ELF-1 (cell line): ENCODE measurements around the gene MACROH2A2.
"Not testable (repeated sequence)": the region's sequence is repeated elsewhere in the genome, so short reads cannot be mapped to it uniquely, and the experiment has no call there.

Experiments used
- DNase-seq: peaks from one replicate; pipeline ENCODE4 v3.0.0-alpha.2; 2016; ENCODE audit warnings: low read depth, low spot score

MACROH2A2 gene

DNA sequence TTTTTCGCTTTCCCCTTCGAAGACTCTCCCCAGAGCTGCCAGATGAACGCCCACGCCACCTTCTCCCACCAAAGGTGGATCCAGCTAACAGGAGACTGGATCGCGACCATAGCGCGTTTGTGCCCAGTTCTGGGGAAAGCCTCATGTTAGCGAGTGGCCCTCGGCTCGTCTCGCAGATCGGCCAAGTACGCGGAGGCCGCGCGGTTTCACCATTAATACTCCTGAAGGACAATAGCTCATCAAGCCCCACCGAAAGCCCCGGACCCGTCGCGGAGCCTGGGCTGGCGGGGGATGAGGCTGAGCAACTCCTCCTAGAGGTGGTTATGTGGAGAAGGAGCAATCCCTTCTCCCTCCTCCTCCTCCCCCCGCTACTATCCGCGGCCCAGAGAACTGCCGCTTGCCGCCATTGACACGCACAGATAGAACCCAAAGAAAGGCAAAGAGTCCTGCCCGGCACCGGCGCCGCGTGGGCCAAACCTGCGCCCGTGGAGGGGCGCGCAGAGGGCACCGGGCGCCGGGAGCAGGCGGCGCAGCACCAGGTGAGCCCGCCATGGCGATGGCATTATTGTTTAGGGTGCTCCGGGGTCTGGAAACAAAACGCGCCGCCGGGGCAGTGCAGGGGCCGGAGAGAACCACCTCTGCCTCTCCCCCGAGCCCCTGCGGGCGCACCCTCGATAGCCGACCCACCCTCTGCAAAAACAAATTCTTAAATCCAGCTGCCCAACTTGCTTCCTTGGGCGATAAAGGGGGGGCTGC lies at the start of gene MACROH2A2:
TSS of gene MACROH2A2 (plus strand) at position 385 of the 756 bp plus-strand sequence. CDS start 22,813 bp downstream, outside the sequence.
- DNase-seq: peak; percentile 90

DNA sequence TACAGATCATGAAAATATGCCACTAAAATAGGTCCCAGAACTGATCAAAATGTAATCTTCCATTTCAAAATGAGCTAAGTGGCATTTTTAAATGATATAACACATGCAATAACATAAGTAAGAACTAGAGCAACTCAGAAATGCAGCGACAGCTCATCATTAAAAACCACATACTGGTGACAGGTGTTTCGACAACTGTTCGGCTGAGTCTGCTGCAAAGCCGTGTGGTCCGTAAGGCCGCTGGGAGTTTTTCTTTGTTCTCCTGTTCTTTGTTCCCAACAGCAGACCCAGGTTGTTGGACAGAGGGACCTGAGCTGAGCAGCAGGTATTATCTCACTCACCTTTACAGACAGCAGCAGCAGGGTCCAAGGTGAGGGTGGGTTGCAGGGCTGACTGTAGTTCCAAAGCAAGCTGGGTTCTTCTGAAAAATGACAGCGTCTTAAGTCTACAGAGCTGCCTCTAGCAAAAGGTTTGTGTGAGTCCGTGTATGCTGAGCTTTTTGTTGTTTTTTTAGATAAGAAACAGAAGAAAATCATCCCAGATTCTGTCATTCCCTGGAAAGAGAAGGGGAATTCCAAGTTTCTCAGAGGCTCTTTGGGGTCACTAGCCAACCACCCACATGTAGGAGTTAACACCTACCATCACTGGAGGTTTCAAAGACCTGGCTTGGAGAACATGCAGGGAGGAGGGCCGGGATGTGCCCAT lies 45.4 kb upstream of the MACROH2A2 start:
- DNase-seq: no peak

DNA sequence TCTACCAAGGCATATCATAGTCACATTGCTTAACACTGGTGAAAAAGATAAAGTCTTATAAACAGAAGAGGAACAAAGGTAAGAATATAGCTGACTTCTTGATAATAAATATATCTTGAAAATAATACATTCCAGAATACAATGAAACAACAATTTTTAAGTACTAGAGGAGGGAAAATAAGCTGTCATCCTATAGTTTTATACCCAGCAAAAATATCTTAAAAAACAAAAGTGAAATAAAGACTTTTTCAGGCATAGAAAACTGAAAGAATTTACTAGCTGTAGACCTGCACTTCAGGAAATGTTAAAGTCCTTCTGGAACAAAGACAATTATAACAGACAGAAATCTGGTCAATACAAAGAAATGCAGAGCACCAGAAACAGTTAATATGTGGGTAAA lies 21.4 kb upstream of the MACROH2A2 start:
- no peak for DNase-seq

DNA sequence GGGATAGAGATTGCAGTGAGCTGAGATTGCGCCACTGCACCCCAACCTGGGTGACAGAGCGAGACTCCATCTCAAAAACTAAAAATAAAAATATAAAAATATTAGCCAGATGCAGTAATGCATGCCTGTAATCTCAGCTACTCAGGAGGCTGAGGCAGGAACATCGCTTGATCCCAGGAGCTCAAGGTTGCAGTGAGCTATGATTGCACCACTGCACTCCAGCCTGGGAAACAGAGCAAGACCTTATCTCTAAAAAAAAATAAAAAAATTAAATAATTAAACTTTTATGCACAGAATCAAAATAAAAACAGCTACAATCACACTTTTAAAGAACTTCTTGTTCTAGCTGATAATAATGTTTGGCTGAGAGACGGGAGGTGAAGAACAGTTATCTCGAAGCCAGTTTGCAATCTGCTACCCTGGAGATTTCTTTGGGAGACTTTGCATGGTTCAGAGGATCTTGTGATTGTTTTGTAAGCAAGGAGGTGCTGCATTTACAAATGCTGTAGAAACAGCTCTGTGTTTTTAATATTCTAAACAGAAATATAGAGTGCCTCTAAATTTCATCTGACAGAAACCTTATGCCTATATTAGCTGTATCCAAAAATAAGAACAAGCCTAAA lies 19.9 kb upstream of the MACROH2A2 start:
- no peak for DNase-seq

DNA sequence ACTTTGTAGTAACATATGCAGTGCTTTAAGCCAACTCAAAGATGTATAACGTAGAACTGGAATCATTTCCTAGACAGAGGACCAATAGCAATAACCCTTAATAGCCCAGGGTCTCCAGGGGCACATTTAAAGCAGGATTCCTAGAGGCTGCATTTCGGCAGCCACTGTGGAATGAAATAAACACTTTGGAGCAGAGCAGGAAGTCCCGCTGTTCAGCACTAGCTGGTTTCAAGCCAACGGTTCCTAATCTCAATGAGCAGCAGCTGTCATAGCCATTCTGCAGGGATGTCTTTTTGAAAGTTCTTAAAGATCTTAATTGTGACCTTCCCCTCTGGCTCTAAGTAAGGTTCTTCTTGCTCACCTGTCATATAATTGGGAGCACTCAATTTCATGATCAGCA lies 18.4 kb upstream of the MACROH2A2 start:
- DNase-seq: no peak

DNA sequence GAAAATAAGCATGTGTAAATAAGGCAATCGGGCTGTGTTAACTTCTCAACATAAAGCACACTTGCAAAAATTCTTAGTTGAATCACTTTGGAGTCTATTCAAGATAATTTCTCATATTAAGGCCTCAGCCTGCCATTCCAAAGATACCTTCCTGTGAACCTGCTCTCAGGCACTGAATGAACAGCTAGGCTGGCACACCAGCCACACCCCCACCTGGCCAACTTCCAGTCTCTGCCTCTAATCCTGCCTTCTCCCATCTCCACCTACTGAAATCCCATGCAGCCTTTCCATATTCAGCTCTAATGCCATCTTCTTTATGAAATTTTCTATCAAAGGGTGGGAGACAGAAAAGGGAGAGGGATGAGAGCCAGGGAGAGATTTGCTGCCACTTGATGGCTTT lies 17.1 kb upstream of the MACROH2A2 start:
- no peak for DNase-seq

DNA sequence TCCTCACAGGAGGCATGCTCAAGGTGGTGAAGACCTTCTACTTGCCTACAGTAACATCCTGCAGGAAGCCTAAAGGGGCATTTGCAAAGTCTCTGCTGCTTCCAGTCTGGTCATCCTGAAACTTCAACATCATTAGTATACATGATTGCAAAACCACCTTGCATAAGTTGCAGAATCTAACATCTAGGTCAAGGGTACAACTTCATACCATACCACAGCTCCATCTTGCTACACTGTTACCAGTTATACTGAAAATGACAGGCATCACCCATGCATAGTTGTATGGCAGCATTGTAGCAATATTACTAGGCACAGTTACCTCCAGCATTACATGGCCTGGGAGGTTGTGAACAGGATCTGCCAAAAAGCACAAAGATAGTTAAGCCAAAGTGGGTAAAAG lies 13.7 kb upstream of the MACROH2A2 start:
- DNase-seq: no peak

DNA sequence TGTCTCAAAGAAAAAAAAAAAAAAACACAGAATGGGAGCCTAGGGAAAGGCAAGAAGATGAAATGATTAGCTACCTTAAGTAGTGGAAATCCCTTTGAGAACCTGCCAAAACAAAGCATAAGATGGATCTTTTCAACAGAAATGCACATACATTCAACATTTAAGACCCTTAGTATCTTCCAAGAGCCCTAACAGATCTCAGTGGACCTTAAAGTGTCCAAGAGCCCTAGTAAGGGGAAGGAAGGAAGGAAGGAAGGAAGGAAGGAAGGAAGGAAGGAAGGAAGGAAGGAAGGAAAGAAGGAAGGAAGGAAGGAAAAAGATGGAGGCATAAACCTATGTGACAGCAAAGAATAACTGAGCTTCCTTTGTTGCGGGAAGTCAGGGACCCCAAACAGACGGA lies 11.6 kb upstream of the MACROH2A2 start:
- no peak for DNase-seq

DNA sequence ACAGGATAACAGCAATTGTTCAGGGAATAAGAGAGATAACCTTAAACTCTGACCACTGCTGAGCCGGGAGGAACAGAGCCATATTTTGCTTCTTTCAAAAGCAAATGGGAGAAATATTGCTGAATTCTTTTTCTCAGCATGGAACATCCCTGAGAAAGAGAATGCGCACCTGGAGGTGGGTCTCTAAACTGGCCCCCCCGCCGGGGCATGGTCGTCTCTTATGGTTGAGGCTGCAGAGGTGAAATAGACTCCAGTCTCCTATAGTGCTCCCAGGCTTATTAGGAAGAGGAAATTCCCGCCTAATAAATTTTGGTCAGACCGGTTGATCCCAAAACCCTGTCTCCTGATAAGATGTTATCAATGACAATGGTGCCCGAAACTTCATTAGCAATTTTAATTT lies 10.9 kb upstream of the MACROH2A2 start:
- DNase-seq: not testable (repeated sequence)

DNA sequence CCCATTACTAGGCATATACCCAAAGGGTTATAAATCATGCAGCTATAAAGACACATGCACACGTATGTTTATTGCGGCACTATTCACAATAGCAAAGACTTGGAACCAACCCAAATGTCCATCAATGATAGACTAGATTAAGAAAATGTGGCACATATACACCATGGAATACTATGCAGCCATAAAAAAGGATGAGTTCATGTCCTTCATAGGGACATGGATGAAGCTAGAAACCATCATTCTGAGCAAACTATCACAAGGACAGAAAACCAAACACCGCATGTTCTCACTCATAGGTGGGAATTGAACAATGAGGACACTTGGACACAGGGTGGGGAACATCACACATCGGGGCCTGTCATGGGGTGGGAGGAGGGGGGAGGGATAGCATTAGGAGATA lies 5.6 kb upstream of the MACROH2A2 start:
- DNase-seq: not testable (repeated sequence)

DNA sequence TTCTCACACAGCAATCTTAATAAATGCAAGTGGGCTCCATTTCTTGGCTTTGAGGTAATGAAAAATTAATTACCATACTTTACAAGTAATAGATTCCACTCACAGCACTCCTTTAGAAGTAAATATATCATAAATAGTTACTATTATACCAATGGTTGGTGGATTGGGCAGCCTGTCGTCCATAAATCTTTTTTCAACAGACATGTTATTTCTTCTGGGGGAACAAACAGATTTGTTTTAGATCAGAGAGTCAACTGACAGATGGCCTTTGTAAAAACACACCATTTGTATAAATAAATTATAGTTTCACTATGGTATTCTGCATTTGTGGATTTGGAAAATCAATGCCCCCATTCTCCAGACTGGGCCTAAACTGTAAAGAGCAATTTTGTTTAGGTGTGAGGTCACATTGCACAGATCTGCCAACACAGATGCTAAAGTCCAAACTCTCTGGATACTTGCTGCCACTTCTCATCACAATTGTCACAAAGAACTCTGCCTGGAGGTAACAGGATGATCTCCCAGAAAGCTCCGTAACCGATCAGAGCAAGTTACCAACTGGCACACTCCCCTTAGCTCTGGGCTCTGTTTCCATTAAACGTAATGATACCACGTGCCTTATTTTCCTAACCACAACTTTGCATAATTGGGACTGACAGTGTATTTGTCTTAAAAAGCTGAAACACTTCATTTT lies 4.5 kb upstream of the MACROH2A2 start:
- no peak for DNase-seq

DNA sequence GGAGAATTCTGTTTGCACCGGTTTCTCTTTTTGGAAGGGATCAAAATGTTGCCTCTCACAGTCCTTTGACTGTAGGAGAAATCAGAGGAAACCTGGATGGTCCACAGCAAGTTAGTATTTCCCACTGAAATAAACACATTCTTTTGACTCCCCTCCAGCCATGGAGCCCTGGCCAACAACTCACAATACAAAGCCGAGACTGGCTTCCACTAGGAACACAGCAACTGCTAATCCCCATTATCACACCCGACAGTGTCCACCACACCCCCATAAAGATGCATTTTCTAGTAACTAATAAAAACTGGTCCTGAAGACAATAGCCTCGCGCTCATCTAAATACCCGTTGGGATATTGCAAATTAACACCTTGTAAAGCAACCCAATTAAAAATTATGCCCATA lies 798 bp upstream of the MACROH2A2 start:
- peak; percentile 6 for DNase-seq

DNA sequence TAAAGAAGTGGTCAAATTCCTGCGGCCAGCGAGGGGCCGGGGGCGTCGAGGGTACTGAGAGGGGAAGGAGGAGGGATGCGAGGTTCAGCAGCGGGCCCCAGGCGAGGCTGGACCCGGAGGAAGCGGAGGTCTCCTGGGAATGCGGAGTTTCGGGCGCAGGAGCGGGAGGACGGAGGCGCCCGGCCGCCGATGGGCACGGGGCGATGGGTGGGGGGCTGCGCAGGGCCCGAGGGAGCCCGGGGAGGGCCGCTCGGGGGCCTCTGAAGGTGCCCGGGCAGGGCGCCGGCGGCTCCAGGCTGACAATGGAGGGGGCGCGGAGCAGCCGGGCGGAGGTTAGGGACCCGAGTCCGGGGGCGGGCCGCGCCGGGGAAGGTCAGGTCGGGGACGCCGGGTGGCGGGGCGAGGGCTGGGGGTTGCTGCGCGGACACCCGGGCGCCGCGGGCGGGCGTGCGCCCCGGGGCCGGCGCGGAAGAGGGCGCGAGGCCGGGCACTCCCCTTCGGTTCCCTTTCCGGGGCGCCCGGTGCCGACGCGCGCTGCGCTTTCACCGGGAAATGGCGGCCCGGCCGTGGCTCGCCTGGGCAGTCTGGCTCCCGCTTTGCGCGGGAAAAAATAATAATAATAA lies 683 bp downstream of the MACROH2A2 start:
- DNase-seq: peak; percentile 6

DNA sequence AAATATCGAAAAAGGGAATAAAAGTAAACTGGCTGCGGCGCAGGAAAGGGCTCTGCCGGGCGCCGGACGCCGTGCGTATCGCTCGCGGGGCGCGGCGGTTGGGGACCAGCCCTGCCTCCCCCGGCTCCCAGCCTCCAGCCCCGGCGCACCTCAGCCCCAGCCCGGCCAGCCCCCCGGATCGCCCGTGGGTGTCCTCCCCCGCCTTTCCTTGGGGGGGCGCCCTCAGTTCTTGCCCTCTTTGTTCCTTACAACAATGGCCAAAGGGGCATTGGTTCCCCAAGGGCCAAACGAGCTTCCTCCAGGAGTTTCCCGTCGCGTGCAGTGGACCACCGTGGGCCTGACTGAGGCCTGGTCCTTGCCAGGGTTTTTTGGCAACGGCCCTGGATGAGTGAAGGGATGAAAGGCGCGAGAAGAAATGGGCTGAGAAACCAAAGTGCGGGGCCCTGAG lies 1.2 kb downstream of the MACROH2A2 start:
- DNase-seq: peak; percentile 66

DNA sequence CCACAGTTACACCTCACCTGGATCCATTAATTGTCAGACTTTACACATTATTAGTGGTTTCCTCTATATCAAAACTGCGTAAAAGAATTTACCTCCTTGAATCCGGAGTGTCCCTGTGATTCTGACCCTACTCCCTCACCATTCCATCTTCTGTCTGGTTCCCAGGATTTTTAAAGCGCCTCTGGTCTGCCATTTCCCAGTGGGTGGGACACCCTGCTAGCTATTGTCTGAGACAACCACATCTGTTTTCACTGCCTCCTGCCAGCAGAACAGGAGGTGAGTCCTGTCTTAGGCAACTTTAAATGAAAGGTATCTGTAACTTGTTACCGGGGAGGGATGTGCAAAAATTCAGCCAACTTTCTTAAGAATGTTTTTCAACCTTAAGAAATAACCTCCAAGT lies 2.3 kb downstream of the MACROH2A2 start:
- DNase-seq: peak; percentile 49

DNA sequence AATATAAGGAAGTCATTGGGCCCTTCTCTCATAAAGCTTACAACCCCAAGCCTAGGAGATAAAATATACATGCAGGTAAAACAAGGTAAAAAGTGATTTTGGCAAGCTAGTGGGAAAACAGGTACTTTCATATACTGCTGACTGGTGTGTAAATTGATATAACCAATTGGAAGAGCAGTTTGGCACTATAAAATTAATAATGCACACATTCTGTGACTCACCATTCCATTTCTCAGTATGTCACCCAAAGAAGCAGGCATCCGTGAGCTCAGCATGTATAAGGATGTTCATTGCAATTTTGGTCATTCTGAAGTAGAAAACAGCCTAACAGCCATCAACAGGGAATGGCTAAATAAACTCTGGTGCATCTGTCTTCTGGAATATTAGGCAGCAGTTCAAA lies 2.9 kb downstream of the MACROH2A2 start:
- DNase-seq: no peak

DNA sequence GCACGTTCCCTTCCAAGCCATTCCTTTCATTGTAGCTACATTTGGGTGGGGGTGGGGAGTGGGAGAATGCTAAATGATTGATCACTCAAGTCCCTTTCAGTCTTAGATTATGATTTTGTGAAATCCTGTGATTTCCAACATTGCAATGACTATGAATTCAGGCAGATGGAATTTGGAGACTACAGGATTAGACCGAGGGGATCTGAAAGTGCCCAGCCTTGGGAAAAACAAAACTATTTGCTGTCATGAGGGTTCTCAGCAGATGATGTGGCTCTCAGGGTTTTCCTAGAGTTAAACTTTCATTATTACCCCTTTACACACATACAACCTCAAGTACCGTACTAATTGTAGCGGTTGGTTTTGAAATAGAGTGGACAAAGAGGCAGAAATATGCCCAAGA lies 4.7 kb downstream of the MACROH2A2 start:
- DNase-seq: no peak

DNA sequence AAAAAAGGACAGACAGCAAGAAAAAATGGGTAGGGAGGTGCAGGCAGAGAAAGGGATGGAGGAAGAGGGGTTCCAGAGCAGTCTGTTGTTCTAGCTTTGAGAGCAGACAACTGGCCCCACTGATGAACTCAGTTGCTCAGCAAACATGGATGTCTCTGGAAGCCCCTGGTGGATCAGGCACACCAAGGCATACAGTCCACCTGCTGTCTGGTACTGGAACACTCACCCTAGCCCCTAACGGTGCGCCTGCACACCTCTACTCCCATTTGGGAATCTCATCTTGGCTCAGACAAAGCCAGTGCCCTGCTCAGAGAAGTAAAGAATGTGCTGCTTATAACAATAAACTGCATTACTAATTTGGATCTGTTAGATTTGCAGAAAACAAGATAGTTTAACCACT lies 7.7 kb downstream of the MACROH2A2 start:
- DNase-seq: peak; percentile 21

DNA sequence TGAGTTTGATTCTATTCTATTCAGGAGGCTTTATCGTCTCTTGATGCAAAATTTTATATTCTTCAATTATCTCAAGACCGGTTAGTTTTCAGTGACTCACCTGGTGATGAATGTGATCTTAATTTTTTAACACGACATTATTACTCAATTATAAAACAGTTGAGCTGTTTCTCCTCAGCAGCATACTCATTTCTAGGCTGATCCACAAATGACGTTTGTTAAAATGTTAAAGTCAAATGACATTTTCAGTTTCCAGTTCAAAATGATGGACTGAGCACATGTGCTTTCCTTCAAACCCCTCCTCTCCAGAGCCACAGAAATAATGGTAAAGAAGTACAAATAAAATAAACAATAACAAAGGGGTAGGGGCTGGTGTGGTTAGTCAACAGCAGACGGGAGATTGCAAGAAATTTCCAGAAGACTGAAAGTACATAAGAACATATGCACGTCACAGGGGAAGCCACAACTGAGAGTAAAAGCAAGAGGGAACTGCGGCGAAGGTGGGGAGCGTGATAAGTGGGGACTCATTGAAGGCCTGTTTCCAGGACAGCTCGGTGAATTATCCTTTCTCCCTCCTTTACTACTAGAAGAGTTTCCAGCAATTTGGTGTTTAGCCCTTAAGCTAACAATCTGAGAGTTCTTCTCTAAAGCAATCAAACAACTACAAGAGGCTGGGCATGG lies 10.9 kb downstream of the MACROH2A2 start:
- no peak for DNase-seq

DNA sequence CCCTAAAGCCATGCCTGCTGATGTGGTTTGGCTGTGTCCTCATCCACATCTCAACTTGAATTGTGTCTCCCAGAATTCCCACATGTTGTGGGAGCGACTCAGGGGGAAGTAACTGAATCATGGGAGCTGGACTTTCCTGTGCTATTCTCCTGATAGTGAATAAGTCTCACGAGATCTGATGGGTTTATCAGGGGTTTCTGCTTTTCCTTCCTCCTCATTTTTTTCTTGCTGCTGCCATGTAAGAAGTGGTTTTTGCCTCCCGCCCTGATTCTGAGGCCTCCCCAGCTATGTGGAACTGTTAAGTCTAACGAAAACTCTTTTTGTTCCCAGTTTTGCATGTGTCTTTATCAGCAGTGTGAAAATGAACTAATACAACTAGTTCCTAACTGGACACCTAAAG lies 11.8 kb downstream of the MACROH2A2 start:
- DNase-seq: no peak

DNA sequence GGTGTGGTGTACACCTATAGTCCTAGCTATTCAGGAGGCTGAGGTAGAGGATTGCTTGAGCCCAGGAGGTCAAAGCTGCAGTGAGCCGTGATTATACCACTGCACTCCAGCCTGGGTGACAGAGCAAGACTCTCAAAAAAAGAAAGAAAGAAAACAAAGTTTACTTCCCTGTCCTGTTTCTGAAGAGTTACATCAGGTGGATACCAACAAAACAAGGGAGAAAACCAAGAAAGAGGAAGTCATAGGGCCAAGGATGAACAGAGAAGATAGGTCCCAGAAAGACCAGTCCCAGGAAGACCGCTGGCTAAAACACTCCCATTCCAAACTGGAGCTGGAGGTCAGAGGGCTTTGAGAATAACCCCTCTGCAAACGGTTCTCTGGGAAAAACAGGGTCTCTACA lies 13.5 kb downstream of the MACROH2A2 start:
- DNase-seq: no peak
